8988T (cell line): Measurements from ENCODE around the gene KANTR.

Experiments
- DNase-seq: peaks from one replicate; pipeline ENCODE4 v3.0.0; 2011

The KANTR gene

GRCh38 chrX:53081925-53082772 lies 11.8 kb upstream of the KANTR start, which contains the start of gene TSPYL2:
Gene TSPYL2, plus strand, starts transcription at chrX:53082367. Its CDS starts 132 bp downstream, at chrX:53082499.
- peak; percentile 75 for DNase-seq

- no peak for DNase-seq
These were observed 10.9 kb upstream of the KANTR start for GRCh38 chrX:53082773-53083616.

- no peak for DNase-seq
These were observed 9.8 kb upstream of the KANTR start for GRCh38 chrX:53084043-53084570.

GRCh38 chrX:53084863-53085262 lies 9.1 kb upstream of the KANTR start:
- no peak for DNase-seq

GRCh38 chrX:53085661-53086229 lies 8.2 kb upstream of the KANTR start:
- no peak for DNase-seq

- DNase-seq = no peak
These were observed 7.5 kb upstream of the KANTR start for GRCh38 chrX:53086464-53086863.

GRCh38 chrX:53087388-53087831 lies 6.5 kb upstream of the KANTR start:
- DNase-seq = no peak

- peak; percentile 65 for DNase-seq
These were observed 5.6 kb upstream of the KANTR start for GRCh38 chrX:53088136-53088974.

- DNase-seq = peak; percentile 56
These were observed 4.6 kb upstream of the KANTR start for GRCh38 chrX:53089224-53089842.

- DNase-seq = no peak
These were observed 4.0 kb upstream of the KANTR start for GRCh38 chrX:53089925-53090324.

GRCh38 chrX:53091354-53091753 lies 2.6 kb upstream of the KANTR start:
- no peak for DNase-seq

- DNase-seq = peak; percentile 59
These were observed 726 bp upstream of the KANTR start for GRCh38 chrX:53093177-53093655.

- no peak for DNase-seq
These were observed 602 bp downstream of the KANTR start for GRCh38 chrX:53094582-53094905.

- no peak for DNase-seq
These were observed 1.9 kb downstream of the KANTR start for GRCh38 chrX:53095796-53096195.

- DNase-seq = no peak
These were observed 21.1 kb downstream of the KANTR start for GRCh38 chrX:53114864-53115549.

- no peak for DNase-seq
These were observed 21.6 kb downstream of the KANTR start for GRCh38 chrX:53115550-53115874.

GRCh38 chrX:53116101-53116500 lies 22.2 kb downstream of the KANTR start:
- no peak for DNase-seq

- no peak for DNase-seq
These were observed 28.1 kb downstream of the KANTR start for GRCh38 chrX:53122013-53122412.

GRCh38 chrX:53125506-53125905 lies 31.6 kb downstream of the KANTR start:
- DNase-seq = no peak

GRCh38 chrX:53126377-53126776 lies 32.4 kb downstream of the KANTR start:
- DNase-seq = no peak

GRCh38 chrX:53128097-53128749 lies 34.3 kb downstream of the KANTR start:
- DNase-seq = no peak
